ENCODE data around the gene ERRFI1.

DNA sequence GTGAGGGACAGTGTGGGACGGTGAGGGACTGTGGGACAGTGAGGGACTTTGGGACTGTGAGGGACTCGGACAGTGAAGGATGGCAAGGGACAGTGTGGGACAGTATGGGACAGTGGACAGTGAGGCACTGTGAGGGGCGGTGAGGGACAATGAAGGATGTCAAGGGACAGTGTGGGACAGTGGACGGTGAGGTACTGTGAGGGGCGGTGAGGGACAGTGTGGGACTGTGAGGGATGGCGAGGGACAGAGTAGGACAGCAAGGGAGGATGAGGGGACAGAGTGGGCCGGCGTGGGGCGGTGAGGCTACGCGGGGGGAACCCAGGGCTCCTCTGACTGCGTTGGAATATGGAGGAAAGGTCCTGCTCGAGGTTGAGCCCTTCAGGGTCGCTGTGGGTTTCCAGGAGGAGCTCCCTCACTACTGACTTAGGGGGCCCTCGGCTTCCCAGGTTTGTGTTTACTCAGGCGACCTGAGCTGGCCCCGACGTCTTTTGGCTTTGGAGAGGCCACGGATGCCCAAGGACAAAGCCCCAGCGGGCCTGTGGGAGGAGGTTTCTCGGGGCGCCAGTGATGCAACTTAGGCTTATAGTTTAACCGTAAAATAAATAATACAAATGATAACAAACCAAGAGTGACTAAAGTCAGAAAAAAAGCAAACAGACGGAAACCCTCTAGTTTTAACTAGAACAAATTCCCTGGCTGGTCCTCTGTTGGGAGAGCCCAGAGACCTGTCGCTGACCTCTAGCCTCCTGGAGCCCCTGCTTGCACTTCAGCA is 1.1 kb upstream of the ERRFI1 start:
- TF ChIP-seq POLR2A (IDR thresholded peaks at IDR 0.05; ENCODE audit: low read depth) (no peak), POLR2AphosphoS5 (IDR thresholded peaks at IDR 0.05) (no peak)
- TF ChIP-seq, protein P1, sequence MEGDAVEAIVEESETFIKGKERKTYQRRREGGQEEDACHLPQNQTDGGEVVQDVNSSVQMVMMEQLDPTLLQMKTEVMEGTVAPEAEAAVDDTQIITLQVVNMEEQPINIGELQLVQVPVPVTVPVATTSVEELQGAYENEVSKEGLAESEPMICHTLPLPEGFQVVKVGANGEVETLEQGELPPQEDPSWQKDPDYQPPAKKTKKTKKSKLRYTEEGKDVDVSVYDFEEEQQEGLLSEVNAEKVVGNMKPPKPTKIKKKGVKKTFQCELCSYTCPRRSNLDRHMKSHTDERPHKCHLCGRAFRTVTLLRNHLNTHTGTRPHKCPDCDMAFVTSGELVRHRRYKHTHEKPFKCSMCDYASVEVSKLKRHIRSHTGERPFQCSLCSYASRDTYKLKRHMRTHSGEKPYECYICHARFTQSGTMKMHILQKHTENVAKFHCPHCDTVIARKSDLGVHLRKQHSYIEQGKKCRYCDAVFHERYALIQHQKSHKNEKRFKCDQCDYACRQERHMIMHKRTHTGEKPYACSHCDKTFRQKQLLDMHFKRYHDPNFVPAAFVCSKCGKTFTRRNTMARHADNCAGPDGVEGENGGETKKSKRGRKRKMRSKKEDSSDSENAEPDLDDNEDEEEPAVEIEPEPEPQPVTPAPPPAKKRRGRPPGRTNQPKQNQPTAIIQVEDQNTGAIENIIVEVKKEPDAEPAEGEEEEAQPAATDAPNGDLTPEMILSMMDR (IDR thresholded peaks at IDR 0.05), result no peak

Measured in esophagus muscularis mucosa (tissue), 3 donors.